HG02678 (cell line): Measurements from ENCODE around the gene CCDC54.
"Not testable (repeated sequence)": the region's sequence is repeated elsewhere in the genome, so short reads cannot be mapped to it uniquely, and the experiment has no call there.

Experiments
- ATAC-seq: cut with Tn5 transposase; IDR thresholded peaks from one replicate; pipeline ENCODE4 v1.9.1; 2021; ENCODE audit warnings: mild to moderate bottlenecking, moderate library complexity; ENCODE audit not compliant: unreplicated experiment

CCDC54 gene

GRCh38 chr3:107377151-107377550 is at the start of gene CCDC54:
CCDC54 (plus strand) TSS chr3:107377439; CDS start chr3:107377588, 149 bp downstream.
- no peak for ATAC-seq

GRCh38 chr3:107328069-107328468 is 49.2 kb upstream of the CCDC54 start:
- no peak for ATAC-seq

- no peak for ATAC-seq
These were observed 48.2 kb upstream of the CCDC54 start for GRCh38 chr3:107329088-107329487.

- ATAC-seq: not testable (repeated sequence)
These were observed 37.5 kb upstream of the CCDC54 start for GRCh38 chr3:107339690-107340089.

GRCh38 chr3:107344722-107345121 is 32.5 kb upstream of the CCDC54 start:
- no peak for ATAC-seq

GRCh38 chr3:107345822-107346405 is 31.3 kb upstream of the CCDC54 start:
- no peak for ATAC-seq

- no peak for ATAC-seq
These were observed 30.7 kb upstream of the CCDC54 start for GRCh38 chr3:107346564-107346963.

- no peak for ATAC-seq
These were observed 29.5 kb upstream of the CCDC54 start for GRCh38 chr3:107347751-107348150.

- no peak for ATAC-seq
These were observed 20.5 kb upstream of the CCDC54 start for GRCh38 chr3:107356706-107357105.

- no peak for ATAC-seq
These were observed 15.6 kb upstream of the CCDC54 start for GRCh38 chr3:107361633-107362032.

GRCh38 chr3:107365051-107365450 is 12.2 kb upstream of the CCDC54 start:
- ATAC-seq: no peak

- no peak for ATAC-seq
These were observed 10.5 kb upstream of the CCDC54 start for GRCh38 chr3:107366766-107367165.

GRCh38 chr3:107367353-107367752 is 9.9 kb upstream of the CCDC54 start:
- ATAC-seq: no peak

- no peak for ATAC-seq
These were observed 8.4 kb upstream of the CCDC54 start for GRCh38 chr3:107368654-107369398.

GRCh38 chr3:107369791-107370190 is 7.4 kb upstream of the CCDC54 start:
- ATAC-seq: no peak

GRCh38 chr3:107370907-107371306 is 6.3 kb upstream of the CCDC54 start:
- ATAC-seq: no peak

- ATAC-seq: no peak
These were observed 4.7 kb upstream of the CCDC54 start for GRCh38 chr3:107372506-107372905.

GRCh38 chr3:107373896-107374295 is 3.3 kb upstream of the CCDC54 start:
- no peak for ATAC-seq

GRCh38 chr3:107375682-107376081 is 1.6 kb upstream of the CCDC54 start:
- no peak for ATAC-seq

- no peak for ATAC-seq
These were observed 5.4 kb downstream of the CCDC54 start for GRCh38 chr3:107382631-107383030.

- no peak for ATAC-seq
These were observed 7.2 kb downstream of the CCDC54 start for GRCh38 chr3:107384428-107384827.

- ATAC-seq: no peak
These were observed 7.7 kb downstream of the CCDC54 start for GRCh38 chr3:107384907-107385306.

GRCh38 chr3:107387555-107387954 is 10.3 kb downstream of the CCDC54 start:
- no peak for ATAC-seq
